Right cardiac atrium (tissue), 5 donors: ENCODE measurements around the gene GPR157. TPM values are rescaled to one million over a fixed set of nuclear protein-coding genes. Genes with fewer than 3 reads are reported as not detected.

Experiments
- ATAC-seq, 2 donors: fragments of 200-7000 bp; cut with Tn5 transposase; one replicate each; pipeline versions ENCODE4 v1.8.0 to v1.9.1; 2020; ENCODE audit warnings: moderate library complexity in 2 of 2, mild to moderate bottlenecking in 1 of 2
- DNase-seq, 3 donors: peaks; one replicate each; pipeline ENCODE4 v3.0.0-alpha.2; 2020
- H3K27ac ChIP-seq: one replicate; pipeline ENCODE4 v1.5.1; 2013; ENCODE audit warnings: mild to moderate bottlenecking, low read length, control low read depth, moderate library complexity
- H3K27me3 ChIP-seq: one replicate; pipeline ENCODE4 v1.6.1; 2013; ENCODE audit not compliant: control insufficient read depth, insufficient read depth
- H3K4me1 ChIP-seq: one replicate; pipeline ENCODE4 v1.6.1; 2013; ENCODE audit warnings: low read length; ENCODE audit not compliant: control insufficient read depth, insufficient read depth
- H3K4me3 ChIP-seq: one replicate; pipeline ENCODE4 v1.5.1; 2013; ENCODE audit warnings: low read length, control low read depth
- H3K9me3 ChIP-seq: one replicate; pipeline ENCODE4 v1.6.1; 2013; ENCODE audit warnings: low read length; ENCODE audit not compliant: control insufficient read depth
- WGBS: extraction: QIAGEN DNeasy Blood & Tissue Kit; methylation state at CpG from one replicate; pipeline ENCODE4 v1.1.7; 2013; 5-methylcytosine and 5-hydroxymethylcytosine counted together
- intact Hi-C, 4 donors: fragments of 100-400 bp; cut with DNase I; formaldehyde crosslinking; loops; one replicate each; pipeline versions ENCODE4 v1.11.0 to v1.14.0; 2022 to 2023
- polyA plus RNA-seq: library from polyadenylated mRNA; stranded (reverse); fragments of 200-250 nt; gene quantifications from one replicate; pipeline ENCODE4 v1.2.3, GENCODE V29; 2013
- total RNA-seq, 4 donors: library from RNA; stranded (reverse); fragmentation: NEBNext Ultra II Directional; extraction: Animal tissue kit (Norgen Biotek cat#: 25700); gene quantifications; one replicate each; pipeline ENCODE4 v1.2.1, GENCODE V29; 2021
- donor health status: healthy with polysubstance abuse.
- donor health status: DM: no; HTN: yes; CAD: no.
- donor health status: DM: no; HTN: no; CAD: no.
- donor health status: DM: no; HTN: yes; CAD: no; lungs with severe emphysema.
- donor health status: DM: yes; HTN: yes; CAD: no.

Gene GPR157
- total and polyA plus RNA-seq, 5 donors: 7.3 to 28.7 (median 23.5) TPM

GRCh38 chr1:9073143-9073542 is 55.8 kb downstream of the GPR157 start:
- 93% methylated on average over 3 of the region's 3 CpGs for WGBS
- ATAC-seq (no peak), DNase-seq (no peak)
- no peak overlapping the region for H3K4me3 ChIP-seq
- intact Hi-C loops: no loop called here
- H3K9me3 ChIP-seq: no peaks in the 10 kb centered on the region
- H3K4me1 ChIP-seq: peaks cover 6% of the 10 kb centered on the region
- no peak overlapping the region for H3K27ac ChIP-seq
- no peaks in the 10 kb centered on the region for H3K27me3 ChIP-seq

GRCh38 chr1:9071554-9072235 is 57.2 kb downstream of the GPR157 start:
- DNase-seq: no peak
- intact Hi-C loops: no loop called here
- no peak overlapping the region for H3K4me3 ChIP-seq
- H3K4me1 ChIP-seq: peaks cover 6% of the 10 kb centered on the region
- WGBS: 91% methylated on average over 50 of the region's 50 CpGs
- no peak overlapping the region for H3K27ac ChIP-seq
- ATAC-seq: no peak
- H3K9me3 ChIP-seq: no peaks in the 10 kb centered on the region
- no peaks in the 10 kb centered on the region for H3K27me3 ChIP-seq

DNA sequence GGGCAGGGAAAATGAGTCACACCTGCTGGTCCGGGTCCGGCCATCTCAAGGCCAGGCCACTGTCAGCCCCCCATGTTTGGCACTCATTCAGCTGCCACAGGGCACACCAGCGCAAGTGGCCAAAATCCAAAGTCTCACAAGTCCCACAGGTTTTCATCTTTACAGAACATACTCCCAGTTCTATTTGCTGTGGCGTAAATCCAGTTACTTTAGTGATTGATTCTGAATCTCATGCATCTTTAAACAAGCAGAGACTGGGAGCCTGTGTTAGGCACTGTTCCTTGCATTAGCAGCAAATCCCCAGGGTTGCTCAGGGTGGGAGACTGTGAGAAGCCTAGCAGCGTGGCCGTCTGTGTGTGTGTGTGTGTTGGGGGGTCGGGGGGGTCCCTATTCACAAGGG is 58.4 kb downstream of the GPR157 start:
- no peak overlapping the region for H3K27ac ChIP-seq
- ATAC-seq: no peak
- peaks cover 6% of the 10 kb centered on the region for H3K4me1 ChIP-seq
- WGBS: 81% methylated on average over 7 of the region's 7 CpGs
- no peaks in the 10 kb centered on the region for H3K9me3 ChIP-seq
- DNase-seq: no peak
- H3K4me3 ChIP-seq: no peak overlapping the region
- no peaks in the 10 kb centered on the region for H3K27me3 ChIP-seq
- intact Hi-C loops: no loop called here

GRCh38 chr1:9069326-9070100 is 59.4 kb downstream of the GPR157 start, which contains the start of gene SLC2A5:
Gene SLC2A5, minus strand, starts transcription at chr1:9069635. Its CDS starts 99 bp downstream, at chr1:9069536.
- H3K4me1 ChIP-seq: peaks cover 6% of the 10 kb centered on the region
- peak within 1 kb of the TSS; percentile 1 for H3K4me3 ChIP-seq
- ATAC-seq (peak; percentile 55 to 59), DNase-seq (peak in 2 of 3 donors; percentile 37 to 72)
- H3K27ac ChIP-seq: peak within 1 kb of the TSS; percentile 47
- H3K27me3 ChIP-seq: no peaks in the 10 kb centered on the region
- no peaks in the 10 kb centered on the region for H3K9me3 ChIP-seq
- intact Hi-C loops: no loop called here
- WGBS: 25% methylated on average over 8 of the region's 8 CpGs

DNA sequence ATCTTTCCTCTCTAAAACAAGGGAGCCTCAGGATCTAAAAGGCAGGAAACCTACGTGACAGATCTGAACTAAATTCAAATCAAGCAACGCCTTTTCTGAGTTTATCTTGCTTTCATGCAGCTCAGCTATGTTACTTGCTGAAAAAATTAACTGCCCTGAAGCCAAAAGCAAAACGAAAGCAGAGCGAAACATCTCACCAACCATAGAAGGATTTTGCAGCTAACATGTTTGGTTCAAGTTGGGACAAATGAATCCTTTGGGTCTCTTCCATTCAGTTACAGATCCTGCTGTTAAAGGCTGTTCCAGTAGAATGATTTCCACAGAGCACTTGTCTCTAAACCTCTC is 59.9 kb downstream of the GPR157 start:
- no peak for DNase-seq
- Histone ChIP-seq H3K4me1 (peaks cover 6% of the 10 kb centered on the region), H3K9me3 (no peaks in the 10 kb centered on the region), H3K4me3 (peak overlapping the region; percentile 1), H3K27ac (peak overlapping the region; percentile 47), H3K27me3 (no peaks in the 10 kb centered on the region)
- WGBS: 10% methylated on average over 4 of the region's 4 CpGs
- intact Hi-C loops: no loop called here
- ATAC-seq: peak in 1 of 2 donors; percentile 5

DNA sequence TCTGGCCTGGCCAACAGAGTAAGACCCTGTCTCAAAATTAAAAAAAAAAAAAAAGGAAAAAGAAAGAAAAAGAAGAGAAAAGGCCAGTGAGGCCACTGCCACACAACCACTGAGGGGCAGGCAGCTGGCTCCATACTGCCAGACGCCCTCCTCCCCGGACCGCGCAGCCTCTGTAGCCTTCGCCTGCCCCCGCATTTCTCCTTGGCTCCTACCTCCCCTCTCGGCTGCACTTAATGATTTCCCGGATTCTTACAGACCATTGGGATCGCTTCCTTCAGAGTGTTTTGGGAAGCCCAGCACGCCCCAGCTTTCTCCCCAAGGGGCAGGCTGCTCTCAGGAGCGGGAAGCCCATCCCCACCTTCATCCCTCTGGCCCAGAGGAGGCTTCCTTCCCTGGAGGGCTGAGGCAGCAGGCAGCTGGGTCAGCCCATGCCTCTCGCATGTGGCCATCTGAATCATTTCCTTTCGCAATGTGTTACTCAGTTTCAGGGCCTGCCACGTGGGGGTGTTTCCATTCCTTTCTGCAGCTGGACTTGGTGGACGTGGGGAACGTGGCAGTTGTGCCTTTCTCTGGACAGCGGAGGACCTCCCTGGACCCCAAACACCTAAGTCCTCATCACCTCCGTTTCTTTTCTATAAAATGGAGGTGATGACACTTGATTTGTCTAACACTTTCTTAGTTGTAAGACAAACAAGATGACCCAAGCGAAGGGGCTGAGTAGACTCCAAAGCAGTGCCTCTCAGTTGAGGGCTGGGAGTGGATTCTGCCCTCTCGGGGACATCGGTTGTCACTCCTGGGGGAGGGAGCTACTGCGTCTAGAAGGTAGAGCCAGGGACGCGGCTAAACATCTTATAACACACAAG is 61.7 kb downstream of the GPR157 start:
- H3K27me3 ChIP-seq: no peaks in the 10 kb centered on the region
- no peak overlapping the region for H3K27ac ChIP-seq
- intact Hi-C loops: no loop called here
- WGBS: 52% methylated on average over 24 of the region's 24 CpGs
- no peak overlapping the region for H3K4me3 ChIP-seq
- DNase-seq (peak; percentile 80 to 87 (median 81)), ATAC-seq (peak; percentile 85 to 89)
- H3K4me1 ChIP-seq: peaks cover 6% of the 10 kb centered on the region
- no peaks in the 10 kb centered on the region for H3K9me3 ChIP-seq

GRCh38 chr1:9065213-9065751 is 63.6 kb downstream of the GPR157 start:
- H3K9me3 ChIP-seq: no peaks in the 10 kb centered on the region
- peaks cover 6% of the 10 kb centered on the region for H3K4me1 ChIP-seq
- intact Hi-C loops: no loop called here
- H3K27me3 ChIP-seq: no peaks in the 10 kb centered on the region
- ATAC-seq (no peak), DNase-seq (no peak)
- H3K27ac ChIP-seq: no peak overlapping the region
- WGBS: 64% methylated on average over 7 of the region's 7 CpGs
- H3K4me3 ChIP-seq: no peak overlapping the region

DNA sequence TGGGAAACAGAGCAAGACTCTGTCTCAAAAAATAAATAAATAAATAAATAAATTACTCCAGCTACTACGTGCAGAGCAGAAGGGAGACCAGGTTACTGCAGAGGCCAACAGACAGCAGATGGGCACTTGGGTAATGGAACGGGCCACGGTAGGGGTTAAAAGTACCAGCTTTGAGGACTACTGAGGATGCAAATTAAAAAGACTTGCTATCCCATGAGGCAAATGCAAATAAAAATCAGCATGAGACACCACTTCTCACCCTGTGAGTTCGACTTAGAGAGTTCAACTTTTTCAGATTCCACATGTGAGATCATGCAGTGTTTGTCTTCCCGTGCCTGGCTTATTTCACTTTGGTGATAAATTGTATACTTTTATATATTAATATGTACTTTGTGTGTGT is 66.1 kb downstream of the GPR157 start:
- intact Hi-C loops: no loop called here
- 79% methylated on average over 5 of the region's 5 CpGs for WGBS
- Histone ChIP-seq H3K4me3 (no peak overlapping the region), H3K27me3 (no peaks in the 10 kb centered on the region), H3K9me3 (no peaks in the 10 kb centered on the region), H3K4me1 (no peaks in the 10 kb centered on the region), H3K27ac (no peak overlapping the region)
- ATAC-seq (no peak), DNase-seq (no peak)

DNA sequence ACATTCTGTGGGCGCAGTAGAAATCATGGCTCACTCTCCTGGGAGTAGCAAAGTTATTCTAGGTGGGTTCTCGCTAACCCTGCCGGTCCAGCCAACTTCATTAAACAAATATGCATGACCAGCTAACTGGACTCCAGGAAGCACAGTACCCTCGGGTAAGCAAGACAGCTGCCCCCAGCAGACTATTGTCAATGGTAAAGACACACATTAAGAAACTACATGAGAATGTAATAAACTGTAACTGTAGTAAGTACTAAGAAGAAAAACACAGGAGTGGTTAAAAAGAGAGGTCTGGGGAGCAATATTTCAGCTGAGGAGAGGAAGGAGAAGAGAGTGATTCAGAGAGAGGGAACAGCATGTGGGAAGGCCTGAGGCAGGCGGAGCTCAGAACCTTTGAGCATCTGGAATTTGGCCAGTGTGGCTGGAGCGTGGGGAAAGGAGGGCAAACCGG is 66.9 kb downstream of the GPR157 start:
- Histone ChIP-seq H3K9me3 (no peaks in the 10 kb centered on the region), H3K4me1 (no peaks in the 10 kb centered on the region), H3K4me3 (no peak overlapping the region), H3K27ac (no peak overlapping the region), H3K27me3 (no peaks in the 10 kb centered on the region)
- intact Hi-C loops: no loop called here
- DNase-seq (no peak), ATAC-seq (no peak)
- WGBS: 81% methylated on average over 7 of the region's 7 CpGs

DNA sequence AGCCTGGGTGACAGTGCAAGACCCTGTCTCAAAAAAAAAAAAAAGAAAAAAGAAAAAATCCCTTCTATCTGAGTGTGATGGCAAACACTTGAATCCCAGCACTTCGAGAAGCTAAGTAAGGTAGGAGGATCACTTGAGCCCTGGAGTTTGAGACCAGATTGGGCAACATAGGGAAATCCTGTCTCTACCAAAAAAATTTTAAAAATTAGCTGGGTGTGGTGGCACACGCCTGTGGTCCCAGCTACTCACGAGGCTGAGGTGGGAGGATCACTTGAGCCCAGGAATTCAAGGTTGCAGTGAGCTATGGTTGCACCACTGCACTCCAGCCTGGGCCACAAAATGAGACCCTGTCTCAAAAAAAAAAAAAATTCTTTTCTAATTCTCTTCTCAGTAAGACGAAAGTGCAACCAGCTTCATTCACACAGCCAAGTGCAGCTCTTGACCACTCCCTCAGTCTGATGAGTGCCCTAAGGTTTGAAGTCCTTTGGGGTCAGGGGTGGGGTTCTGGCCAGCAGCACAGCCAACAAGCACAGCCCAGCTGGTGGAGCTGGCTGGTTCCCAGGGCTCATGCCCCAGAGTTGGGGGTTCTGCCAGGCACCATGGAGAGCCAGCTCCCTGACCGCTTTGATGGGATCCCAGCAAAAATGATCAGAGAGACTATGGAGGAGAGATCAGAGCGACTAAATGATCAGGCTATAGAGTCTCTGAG is 67.5 kb downstream of the GPR157 start:
- 70% methylated on average over 6 of the region's 6 CpGs for WGBS
- H3K27me3 ChIP-seq: no peaks in the 10 kb centered on the region
- ATAC-seq (no peak), DNase-seq (peak in 1 of 3 donors; percentile 52)
- no peaks in the 10 kb centered on the region for H3K4me1 ChIP-seq
- intact Hi-C loops: no loop called here
- no peak overlapping the region for H3K4me3 ChIP-seq
- H3K27ac ChIP-seq: no peak overlapping the region
- H3K9me3 ChIP-seq: no peaks in the 10 kb centered on the region
